ENCODE results near the gene SHISA4. TPM values are rescaled to one million over a fixed set of nuclear protein-coding genes. Genes with fewer than 3 reads are reported as not detected.
"Not testable (repeated sequence)": the region's sequence is repeated elsewhere in the genome, so short reads cannot be mapped to it uniquely, and the experiment has no call there.

The SHISA4 gene
- polyA plus RNA-seq, 1 donor, result 97.2 TPM

- no peak for DNase-seq (ENCODE audit: low read depth)
Observed at GRCh38 chr1:201928266-201928665, 39.6 kb downstream of the SHISA4 start.

DNA sequence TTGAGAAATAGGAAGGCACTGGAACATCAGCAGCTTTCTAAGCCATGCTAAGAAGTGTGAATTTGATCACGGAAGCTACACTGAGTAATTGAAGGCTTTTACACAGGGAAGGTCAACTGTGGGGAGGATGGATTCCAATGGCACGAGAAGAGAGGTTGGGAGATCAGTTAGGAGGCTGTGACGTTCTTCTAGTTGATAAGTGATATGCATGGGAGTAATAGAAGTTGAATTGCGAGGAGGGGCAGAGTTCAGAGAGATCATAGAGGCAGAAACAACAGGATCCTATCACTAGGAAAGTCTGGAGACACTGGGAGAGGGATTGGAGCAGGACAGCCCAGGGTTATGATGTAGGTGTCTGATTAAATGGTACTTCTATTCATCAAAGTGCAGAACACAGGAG is 41.4 kb downstream of the SHISA4 start:
- DNase-seq (ENCODE audit: low read depth), result no peak

DNA sequence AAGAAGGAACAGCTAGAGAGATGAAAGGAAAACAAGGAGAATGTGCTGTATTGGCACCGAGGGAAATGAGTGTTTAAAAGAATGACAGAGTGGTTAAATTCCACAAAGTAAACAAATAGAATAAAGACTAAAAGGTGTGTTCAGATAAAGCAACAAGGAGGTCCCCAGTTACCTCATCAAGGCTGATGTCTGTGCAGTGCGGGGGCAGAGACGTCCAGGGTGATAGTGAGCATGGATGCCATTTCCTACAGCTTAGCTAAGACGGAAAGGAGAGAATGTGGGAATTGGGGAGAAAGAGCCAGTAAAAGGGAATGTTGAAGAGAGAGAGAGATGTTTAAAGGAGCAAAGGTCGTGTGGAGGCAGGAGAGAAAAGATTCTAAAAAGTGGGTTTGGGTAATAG is 42.1 kb downstream of the SHISA4 start:
- DNase-seq (ENCODE audit: low read depth), result no peak

DNA sequence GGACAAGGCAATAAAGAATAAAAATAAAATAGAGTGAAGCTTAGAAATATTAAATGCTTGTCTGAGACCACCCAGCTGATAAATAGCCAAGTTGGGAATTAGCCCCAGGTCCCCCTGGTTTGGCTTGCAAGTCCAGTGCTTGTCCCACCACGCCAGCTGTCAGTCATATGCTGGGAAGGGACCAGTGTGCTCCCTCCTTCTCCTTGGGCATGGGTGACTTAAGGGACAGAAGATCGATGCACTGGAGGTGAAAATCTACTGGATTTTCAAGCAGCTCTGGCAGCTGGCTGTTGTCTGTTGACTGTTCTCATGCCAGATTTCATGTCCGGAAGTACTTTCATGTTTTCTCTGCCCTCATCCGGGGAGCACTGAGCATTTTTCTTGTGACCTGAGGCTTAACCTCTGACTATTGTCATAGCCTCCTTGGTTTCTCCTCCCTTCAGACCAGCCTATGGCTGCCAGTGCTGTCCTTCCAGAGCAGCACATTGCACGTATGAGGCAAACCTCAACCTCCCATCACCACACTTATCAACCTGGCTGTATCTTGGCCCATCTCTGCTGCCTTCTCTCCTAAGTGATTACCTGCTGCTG is 45.2 kb downstream of the SHISA4 start:
- no peak for DNase-seq (ENCODE audit: low read depth)

- no peak for DNase-seq (ENCODE audit: low read depth)
Observed at GRCh38 chr1:201937624-201938213, 49.0 kb downstream of the SHISA4 start.

GRCh38 chr1:201938440-201939035 is 49.8 kb downstream of the SHISA4 start:
- DNase-seq (ENCODE audit: low read depth), result no peak

DNA sequence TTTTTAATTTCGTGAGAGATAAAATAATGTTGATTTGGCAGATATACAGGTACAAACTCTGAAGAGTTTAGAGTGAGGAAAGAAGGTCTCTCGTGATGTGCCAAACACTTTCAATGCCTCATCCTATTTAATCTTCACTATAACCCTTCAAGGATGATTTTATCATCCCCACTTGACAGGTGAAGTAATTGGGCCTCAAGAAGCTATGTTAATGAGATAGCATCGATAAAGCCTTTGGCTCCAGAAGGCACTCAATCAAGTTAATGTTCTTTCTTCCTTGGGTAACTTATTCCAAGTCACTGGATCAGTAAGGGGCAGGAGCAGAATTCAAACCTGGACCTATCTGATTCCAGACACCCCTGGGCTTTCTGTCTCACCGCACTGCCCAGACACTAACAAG is 50.5 kb downstream of the SHISA4 start:
- DNase-seq (ENCODE audit: low read depth), result no peak

- no peak for DNase-seq (ENCODE audit: low read depth)
Observed at GRCh38 chr1:201939574-201939973, 50.9 kb downstream of the SHISA4 start.

- not testable (repeated sequence) for DNase-seq (ENCODE audit: low read depth)
Observed at GRCh38 chr1:201940316-201940715, 51.6 kb downstream of the SHISA4 start.

GRCh38 chr1:201941420-201942128 is 52.9 kb downstream of the SHISA4 start:
- no peak for DNase-seq (ENCODE audit: low read depth)

- DNase-seq (ENCODE audit: low read depth), result no peak
Observed at GRCh38 chr1:201942129-201942495, 53.4 kb downstream of the SHISA4 start.

Other genes starting within 250 kb of the SHISA4 start
- gene IPO9, start 59.7 kb upstream of the SHISA4 start, polyA plus RNA-seq (ENCODE audit: insufficient read length), result 41.0 TPM
- 48.7 TPM for gene LMOD1, start 57.6 kb downstream of the SHISA4 start, polyA plus RNA-seq (ENCODE audit: insufficient read length)
- gene TIMM17A, start 66.6 kb downstream of the SHISA4 start, polyA plus RNA-seq (ENCODE audit: insufficient read length), result 36.5 TPM
- 18.6 TPM for gene RNPEP, start 93.8 kb downstream of the SHISA4 start, polyA plus RNA-seq (ENCODE audit: insufficient read length)
- gene ELF3, start 121.7 kb downstream of the SHISA4 start, polyA plus RNA-seq (ENCODE audit: insufficient read length), result 0.20 TPM
- gene GPR37L1, start 234.0 kb downstream of the SHISA4 start, polyA plus RNA-seq (ENCODE audit: insufficient read length), result 0.08 TPM